ENCODE results near the gene ZNF385B.

ZNF385B gene

GRCh38 chr2:179454443-179455171 is 406.8 kb downstream of the ZNF385B start:
- peak; percentile 52 for DNase-seq
- in situ Hi-C loops (cut with HindIII; ENCODE audit: low pct_ligation_motif_present, low pct_unique_long_range_greater_than_20kb, low sequenced_read_pairs) = no loop called here

- no peak for DNase-seq
- in situ Hi-C loops (cut with HindIII; ENCODE audit: low pct_ligation_motif_present, low pct_unique_long_range_greater_than_20kb, low sequenced_read_pairs) = no loop called here
Measured at GRCh38 chr2:179449010-179449409, 412.4 kb downstream of the ZNF385B start.

- no peak for DNase-seq
- in situ Hi-C loops (cut with HindIII; ENCODE audit: low pct_ligation_motif_present, low pct_unique_long_range_greater_than_20kb, low sequenced_read_pairs) = no loop called here
Measured at GRCh38 chr2:179447839-179448447, 413.5 kb downstream of the ZNF385B start.

GRCh38 chr2:179447421-179447820 is 414.0 kb downstream of the ZNF385B start:
- in situ Hi-C loops (cut with HindIII; ENCODE audit: low pct_ligation_motif_present, low pct_unique_long_range_greater_than_20kb, low sequenced_read_pairs) = no loop called here

GRCh38 chr2:179446476-179447141 is 414.8 kb downstream of the ZNF385B start:
- no peak for DNase-seq
- in situ Hi-C loops (cut with HindIII; ENCODE audit: low pct_ligation_motif_present, low pct_unique_long_range_greater_than_20kb, low sequenced_read_pairs) = no loop called here

More at GRCh38 chr2:179447421-179447820, 414.0 kb downstream of the ZNF385B start:
- no peak for DNase-seq

GRCh38 chr2:179444056-179444455 is 417.4 kb downstream of the ZNF385B start:
- in situ Hi-C loops (cut with HindIII; ENCODE audit: low pct_ligation_motif_present, low pct_unique_long_range_greater_than_20kb, low sequenced_read_pairs) = no loop called here
- no peak for DNase-seq

- in situ Hi-C loops (cut with HindIII; ENCODE audit: low pct_ligation_motif_present, low pct_unique_long_range_greater_than_20kb, low sequenced_read_pairs) = no loop called here
- no peak for DNase-seq
Measured at GRCh38 chr2:179443180-179443579, 418.2 kb downstream of the ZNF385B start.

GRCh38 chr2:179442206-179442605 is 419.2 kb downstream of the ZNF385B start:
- no peak for DNase-seq
- in situ Hi-C loops (cut with HindIII; ENCODE audit: low pct_ligation_motif_present, low pct_unique_long_range_greater_than_20kb, low sequenced_read_pairs) = no loop called here

- in situ Hi-C loops (cut with HindIII; ENCODE audit: low pct_ligation_motif_present, low pct_unique_long_range_greater_than_20kb, low sequenced_read_pairs) = no loop called here
Measured at GRCh38 chr2:179441551-179441950, 419.9 kb downstream of the ZNF385B start.

GRCh38 chr2:179440642-179441251 is 420.7 kb downstream of the ZNF385B start:
- in situ Hi-C loops (cut with HindIII; ENCODE audit: low pct_ligation_motif_present, low pct_unique_long_range_greater_than_20kb, low sequenced_read_pairs) = no loop called here
- peak; percentile 52 for DNase-seq

More at GRCh38 chr2:179441551-179441950, 419.9 kb downstream of the ZNF385B start:
- no peak for DNase-seq

GRCh38 chr2:179438654-179439053 is 422.8 kb downstream of the ZNF385B start:
- DNase-seq = no peak
- in situ Hi-C loops (cut with HindIII; ENCODE audit: low pct_ligation_motif_present, low pct_unique_long_range_greater_than_20kb, low sequenced_read_pairs) = no loop called here

- no peak for DNase-seq
- in situ Hi-C loops (cut with HindIII; ENCODE audit: low pct_ligation_motif_present, low pct_unique_long_range_greater_than_20kb, low sequenced_read_pairs) = no loop called here
Measured at GRCh38 chr2:179437430-179437829, 424.0 kb downstream of the ZNF385B start.

- in situ Hi-C loops (cut with HindIII; ENCODE audit: low pct_ligation_motif_present, low pct_unique_long_range_greater_than_20kb, low sequenced_read_pairs) = no loop called here
- DNase-seq = no peak
Measured at GRCh38 chr2:179435566-179435965, 425.8 kb downstream of the ZNF385B start.

GRCh38 chr2:179435000-179435399 is 426.4 kb downstream of the ZNF385B start:
- DNase-seq = no peak
- in situ Hi-C loops (cut with HindIII; ENCODE audit: low pct_ligation_motif_present, low pct_unique_long_range_greater_than_20kb, low sequenced_read_pairs) = no loop called here

GRCh38 chr2:179434357-179434756 is 427.1 kb downstream of the ZNF385B start:
- in situ Hi-C loops (cut with HindIII; ENCODE audit: low pct_ligation_motif_present, low pct_unique_long_range_greater_than_20kb, low sequenced_read_pairs) = no loop called here
- DNase-seq = no peak

- in situ Hi-C loops (cut with HindIII; ENCODE audit: low pct_ligation_motif_present, low pct_unique_long_range_greater_than_20kb, low sequenced_read_pairs) = no loop called here
- no peak for DNase-seq
Measured at GRCh38 chr2:179432751-179433150, 428.7 kb downstream of the ZNF385B start.

GRCh38 chr2:179429597-179429996 is 431.8 kb downstream of the ZNF385B start:
- in situ Hi-C loops (cut with HindIII; ENCODE audit: low pct_ligation_motif_present, low pct_unique_long_range_greater_than_20kb, low sequenced_read_pairs) = no loop called here
- no peak for DNase-seq

GRCh38 chr2:179429060-179429471 is 432.3 kb downstream of the ZNF385B start:
- in situ Hi-C loops (cut with HindIII; ENCODE audit: low pct_ligation_motif_present, low pct_unique_long_range_greater_than_20kb, low sequenced_read_pairs) = no loop called here
- DNase-seq = no peak

GRCh38 chr2:179428649-179429048 is 432.8 kb downstream of the ZNF385B start:
- in situ Hi-C loops (cut with HindIII; ENCODE audit: low pct_ligation_motif_present, low pct_unique_long_range_greater_than_20kb, low sequenced_read_pairs) = no loop called here
- DNase-seq = no peak
